ENCODE measurements around the gene RTCB.

GRCh38 chr22:32421484-32421883 lies 9.4 kb upstream of the RTCB start:
- no peak for TF ChIP-seq EZH2 (IDR thresholded peaks at IDR 0.05; ENCODE audit: low read depth, unreplicated experiment)
- TF ChIP-seq CTCF (conservative IDR thresholded peaks at IDR 0.05; ENCODE audit: low read depth in 2 of 2), result no peak
- TF ChIP-seq CREB1 (CRISPR knock-in tag; IDR thresholded peaks at IDR 0.05; ENCODE audit: low read depth), result no peak
- no peak for TF ChIP-seq POLR2AphosphoS5 (IDR thresholded peaks at IDR 0.05; ENCODE audit: low read depth)
- TF ChIP-seq JUNB (IDR thresholded peaks at IDR 0.05; ENCODE audit: unreplicated experiment), result no peak
- no peak for TF ChIP-seq ZNF331 (CRISPR knock-in tag; IDR thresholded peaks at IDR 0.05; ENCODE audit: low read depth)
- TF ChIP-seq REST (IDR thresholded peaks at IDR 0.05; ENCODE audit: unreplicated experiment), result no peak
- TF ChIP-seq, protein P1, sequence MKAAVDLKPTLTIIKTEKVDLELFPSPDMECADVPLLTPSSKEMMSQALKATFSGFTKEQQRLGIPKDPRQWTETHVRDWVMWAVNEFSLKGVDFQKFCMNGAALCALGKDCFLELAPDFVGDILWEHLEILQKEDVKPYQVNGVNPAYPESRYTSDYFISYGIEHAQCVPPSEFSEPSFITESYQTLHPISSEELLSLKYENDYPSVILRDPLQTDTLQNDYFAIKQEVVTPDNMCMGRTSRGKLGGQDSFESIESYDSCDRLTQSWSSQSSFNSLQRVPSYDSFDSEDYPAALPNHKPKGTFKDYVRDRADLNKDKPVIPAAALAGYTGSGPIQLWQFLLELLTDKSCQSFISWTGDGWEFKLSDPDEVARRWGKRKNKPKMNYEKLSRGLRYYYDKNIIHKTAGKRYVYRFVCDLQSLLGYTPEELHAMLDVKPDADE (IDR thresholded peaks at IDR 0.05), result no peak
